Stomach (tissue), 9 donors: Measurements from ENCODE around the gene PHF2. TPM values are rescaled to one million over a fixed set of nuclear protein-coding genes. Genes with fewer than 3 reads are reported as not detected.

Source experiments
- DNase-seq, 2 donors: peaks; one replicate each; pipeline versions ENCODE4 v3.0.0 to v3.0.0-alpha.2; 2013 to 2019
- H3K27ac ChIP-seq, 5 donors: fragments of 200-600 bp in 4 of 5; sonication (generic) in 4 of 5; one replicate each; pipeline ENCODE4 v1.5.1; 2013 to 2019; ENCODE audit warnings: mild to moderate bottlenecking in 1 of 5, moderate library complexity in 1 of 5
- H3K27me3 ChIP-seq, 3 donors: fragments of 200-600 bp; sonication (generic); one replicate each; pipeline ENCODE4 v1.5.1; 2017 to 2019; ENCODE audit warnings: mixed run types in 1 of 3
- H3K36me3 ChIP-seq, 4 donors: fragments of 200-600 bp; sonication (generic); 1 replicate in 3 of 4; 2 replicates in 1 of 4; pipeline ENCODE4 v1.5.1; 2016 to 2019
- H3K4me1 ChIP-seq, 4 donors: fragments of 200-600 bp; sonication (generic); one replicate each; pipeline ENCODE4 v1.5.1; 2016 to 2019
- H3K4me3 ChIP-seq, 4 donors: fragments of 200-600 bp; sonication (generic) in 3 of 4; one replicate each; pipeline ENCODE4 v1.5.1; 2016 to 2019; ENCODE audit warnings: mild to moderate bottlenecking in 1 of 4
- H3K9me3 ChIP-seq, 4 donors: fragments of 200-600 bp; sonication (generic); one replicate each; pipeline ENCODE4 v1.5.1; 2016 to 2019
- CTCF ChIP-seq, 7 experiments: fragments of 450-650 bp in 4 of 7; fragments of 200-600 bp in 3 of 7; sonication (generic) in 3 of 7; IDR thresholded peaks; one replicate each; pipeline ENCODE4 v1.5.1; 2016 to 2019; ENCODE audit warnings: antibody characterized with exemption in 7 of 7, control low read depth in 2 of 7, mild to moderate bottlenecking in 1 of 7
- EP300 ChIP-seq: sonication (generic); formaldehyde crosslinking; IDR thresholded peaks from one replicate; pipeline ENCODE4 v1.6.1; 2017; ENCODE audit warnings: antibody characterized with exemption
- POLR2A ChIP-seq, 4 donors: fragments of 450-650 bp; IDR thresholded peaks; one replicate each; pipeline ENCODE4 v1.6.1; 2016; ENCODE audit warnings: antibody characterized with exemption in 4 of 4, control low read depth in 2 of 4, mild to moderate bottlenecking in 1 of 4, moderate library complexity in 1 of 4
- POLR2AphosphoS5 ChIP-seq, 3 donors: sonication (generic); formaldehyde crosslinking; IDR thresholded peaks; one replicate each; pipeline ENCODE4 v1.6.1; 2016; ENCODE audit warnings: antibody characterized with exemption in 3 of 3
- WGBS, 5 donors: extraction: QIAGEN DNeasy Blood & Tissue Kit in 3 of 5; methylation state at CpG; one replicate each; pipeline versions ENCODE4 v1.1.5 to v1.1.7; 2013 to 2018; 5-methylcytosine and 5-hydroxymethylcytosine counted together
- intact Hi-C: fragments of 100-400 bp; cut with DNase I; formaldehyde crosslinking; loops from one replicate; pipeline ENCODE4 v1.15.1; 2023; ENCODE audit warnings: low total_unique reads
- polyA plus RNA-seq, 3 donors: library from polyadenylated mRNA; stranded (reverse); fragments of 200-250 nt; gene quantifications; one replicate each; pipeline ENCODE4 v1.2.3, GENCODE V29; 2013
- total RNA-seq, 5 donors: library from RNA; depleted of rRNA; stranded (reverse); fragments of >200 nt; gene quantifications; one replicate each; pipeline versions ENCODE4 v1.1.0 to v1.2.3, GENCODE V29; 2014 to 2016
- donor health status: healthy with polysubstance abuse.
- donor health status: Bipolar disorder and iron deficiency.
- donor health status: healthy.

Gene PHF2
- total and polyA plus RNA-seq, 8 donors = 14.2 to 58.0 (median 19.5) TPM

- DNase-seq = peak in 1 of 2 donors; percentile 18
- peaks cover 48 to 83% (median 74%) of the 10 kb centered on the region in 4 donors for H3K36me3 ChIP-seq
- H3K4me1 ChIP-seq = peaks cover 0 to 25% (median 2%) of the 10 kb centered on the region in 4 donors
- WGBS, 5 donors = 93 to 96% (median 95%) methylated on average over 22 to 28 of the region's 28 CpGs
- TF ChIP-seq POLR2A (IDR thresholded peaks at IDR 0.05) (no peak), CTCF (IDR thresholded peaks at IDR 0.05) (no peak), POLR2AphosphoS5 (IDR thresholded peaks at IDR 0.05) (no peak), EP300 (no peak)
- intact Hi-C loops = no loop called here
- H3K4me3 ChIP-seq = no peak overlapping the region
- no peak overlapping the region for H3K27ac ChIP-seq
- no peaks in the 10 kb centered on the region for H3K27me3 ChIP-seq
- H3K9me3 ChIP-seq = no peaks in the 10 kb centered on the region
Measured at GRCh38 chr9:93645149-93645889, 68.9 kb downstream of the PHF2 start.

GRCh38 chr9:93645921-93646639, 69.7 kb downstream of the PHF2 start:
- 91 to 97% (median 95%) methylated on average over 9 to 12 of the region's 12 CpGs for WGBS, 5 donors
- TF ChIP-seq EP300 (no peak), POLR2AphosphoS5 (IDR thresholded peaks at IDR 0.05) (no peak), CTCF (IDR thresholded peaks at IDR 0.05) (no peak), POLR2A (IDR thresholded peaks at IDR 0.05) (no peak)
- Histone ChIP-seq H3K9me3 (no peaks in the 10 kb centered on the region), H3K4me1 (peaks cover 0 to 19% (median 2%) of the 10 kb centered on the region in 4 donors), H3K27ac (no peak overlapping the region), H3K4me3 (no peak overlapping the region), H3K36me3 (peaks cover 55 to 87% (median 79%) of the 10 kb centered on the region in 4 donors), H3K27me3 (no peaks in the 10 kb centered on the region)
- intact Hi-C loops = no loop called here
- DNase-seq = no peak

GRCh38 chr9:93646640-93647178, 70.3 kb downstream of the PHF2 start:
- WGBS, 5 donors = 90 to 99% (median 95%) methylated on average over 10 of the region's 10 CpGs
- H3K4me1 ChIP-seq = peaks cover 0 to 13% (median 2%) of the 10 kb centered on the region in 4 donors
- H3K36me3 ChIP-seq = peaks cover 61 to 89% (median 86%) of the 10 kb centered on the region in 4 donors
- H3K4me3 ChIP-seq = no peak overlapping the region
- intact Hi-C loops = no loop called here
- no peaks in the 10 kb centered on the region for H3K9me3 ChIP-seq
- TF ChIP-seq EP300 = no peak
- no peak for TF ChIP-seq POLR2AphosphoS5 (IDR thresholded peaks at IDR 0.05)
- TF ChIP-seq POLR2A (IDR thresholded peaks at IDR 0.05) = no peak
- no peak for TF ChIP-seq CTCF (IDR thresholded peaks at IDR 0.05)
- peak in 1 of 2 donors; percentile 18 for DNase-seq
- no peak overlapping the region for H3K27ac ChIP-seq
- no peaks in the 10 kb centered on the region for H3K27me3 ChIP-seq

- WGBS, 5 donors = 88 to 94% (median 91%) methylated on average over 5 of the region's 5 CpGs
- no peak overlapping the region for H3K4me3 ChIP-seq
- peak in 1 of 2 donors; percentile 7 for DNase-seq
- H3K36me3 ChIP-seq = peaks cover 61 to 99% (median 96%) of the 10 kb centered on the region in 4 donors
- H3K27ac ChIP-seq = no peak overlapping the region
- peaks cover 0 to 5% (median under 1%) of the 10 kb centered on the region in 4 donors for H3K4me1 ChIP-seq
- intact Hi-C loops = no loop called here
- H3K27me3 ChIP-seq = no peaks in the 10 kb centered on the region
- no peaks in the 10 kb centered on the region for H3K9me3 ChIP-seq
- TF ChIP-seq EP300 (no peak), POLR2A (IDR thresholded peaks at IDR 0.05) (no peak)
Measured at GRCh38 chr9:93648181-93648580, 71.8 kb downstream of the PHF2 start.
